Activated CD4-positive, alpha-beta T cell treated with anti-CD3 and anti-CD28 coated beads, Interleukin-10, Interleukin-2, amounts not matched to agents 100 ng/mL and 50 ng/mL, durations not matched to agents 16 hours and 8 hours (primary cell): Measurements from ENCODE around the gene PLEKHO1.

Experiments used
- DNase-seq: peaks from one replicate; pipeline ENCODE4 v3.0.0-alpha.2; 2020

PLEKHO1 gene

GRCh38 chr1:150151291-150152181 is 1.8 kb downstream of the PLEKHO1 start:
- peak; percentile 74 for DNase-seq

- DNase-seq, result no peak
Observed at GRCh38 chr1:150152182-150152536, 2.4 kb downstream of the PLEKHO1 start.

GRCh38 chr1:150152772-150153456 is 3.2 kb downstream of the PLEKHO1 start:
- DNase-seq, result no peak

GRCh38 chr1:150154143-150154542 is 4.4 kb downstream of the PLEKHO1 start:
- no peak for DNase-seq

- no peak for DNase-seq
Observed at GRCh38 chr1:150155413-150156071, 5.8 kb downstream of the PLEKHO1 start.

GRCh38 chr1:150156868-150157603 is 7.3 kb downstream of the PLEKHO1 start:
- no peak for DNase-seq

GRCh38 chr1:150159550-150159949 is 9.8 kb downstream of the PLEKHO1 start:
- no peak for DNase-seq

- DNase-seq, result no peak
Observed at GRCh38 chr1:150160964-150161621, 11.4 kb downstream of the PLEKHO1 start.

GRCh38 chr1:150161747-150162581 is 12.2 kb downstream of the PLEKHO1 start:
- DNase-seq, result peak; percentile 20

- no peak for DNase-seq
Observed at GRCh38 chr1:150162582-150162861, 12.8 kb downstream of the PLEKHO1 start.

GRCh38 chr1:150162862-150163706 is 13.4 kb downstream of the PLEKHO1 start:
- peak; percentile 13 for DNase-seq

- DNase-seq, result no peak
Observed at GRCh38 chr1:150164224-150164623, 14.5 kb downstream of the PLEKHO1 start.

- no peak for DNase-seq
Observed at GRCh38 chr1:150164779-150165178, 15.1 kb downstream of the PLEKHO1 start.

- DNase-seq, result peak; percentile 66
Observed at GRCh38 chr1:150165622-150166612, 16.2 kb downstream of the PLEKHO1 start.

- DNase-seq, result peak; percentile 61
Observed at GRCh38 chr1:150168960-150169601, 19.4 kb downstream of the PLEKHO1 start.

- no peak for DNase-seq
Observed at GRCh38 chr1:150171801-150172200, 22.1 kb downstream of the PLEKHO1 start.

- no peak for DNase-seq
Observed at GRCh38 chr1:150173141-150173585, 23.4 kb downstream of the PLEKHO1 start.

- no peak for DNase-seq
Observed at GRCh38 chr1:150176593-150176992, 26.9 kb downstream of the PLEKHO1 start.

GRCh38 chr1:150178548-150178947 is 28.8 kb downstream of the PLEKHO1 start:
- no peak for DNase-seq
